K562 (cell line): ENCODE data around the gene TXNRD2.

Experiments used
- BACH1 ChIP-seq: fragments of 200-800 bp; sonication (Bioruptor generic); IDR thresholded peaks from 2 replicates; pipeline ENCODE4 v1.6.1; 2016; ENCODE audit warnings: missing genetic modification characterization, missing compliant biosample characterization
- EGR1 ChIP-seq: fragments of 450-650 bp; conservative IDR thresholded peaks from 2 replicates; pipeline ENCODE4 v1.6.1; 2017; ENCODE audit warnings: mild to moderate bottlenecking
- EP300 ChIP-seq: IDR thresholded peaks from 2 replicates; pipeline ENCODE4 v1.6.1; 2012; ENCODE audit warnings: low read length, improper control_type of control experiment
- FOSL1 ChIP-seq: fragments of 200-800 bp; sonication (Bioruptor generic); conservative IDR thresholded peaks from 2 replicates; pipeline ENCODE4 v1.6.1; 2016; ENCODE audit warnings: missing genetic modification characterization, missing compliant biosample characterization
- NR1H2 ChIP-seq: sonication (generic); formaldehyde crosslinking; IDR thresholded peaks from 2 replicates; pipeline ENCODE4 v1.4.0; 2020; ENCODE audit warnings: mild to moderate bottlenecking, missing genetic modification reagents
- PPARD ChIP-seq: fragments of 250-450 bp; sonication (Bioruptor Pico); IDR thresholded peaks from 2 replicates; pipeline ENCODE4 v1.8.0; 2022; ENCODE audit warnings: inconsistent platforms, mild to moderate bottlenecking, moderate library complexity
- TAF1 ChIP-seq: IDR thresholded peaks from 2 replicates; pipeline ENCODE4 v1.6.1; 2011; ENCODE audit warnings: mild to moderate bottlenecking, low read length, moderate library complexity; ENCODE audit not compliant: insufficient read depth, control insufficient read depth, severe bottlenecking; ENCODE audit errors: extremely low read depth
- ZC3H11A ChIP-seq: IDR thresholded peaks from 2 replicates; pipeline ENCODE4 v1.6.1; 2012; ENCODE audit warnings: low read depth, low read length, improper control_type of control experiment
- ZNF143 ChIP-seq: sonication (generic); formaldehyde crosslinking; IDR thresholded peaks from 2 replicates; pipeline ENCODE4 v1.9.0; 2022; ENCODE audit warnings: mild to moderate bottlenecking, missing genetic modification reagents
- ZNF274 ChIP-seq: IDR thresholded peaks from 2 replicates; pipeline ENCODE4 v1.6.1; 2011; ENCODE audit warnings: low read depth, mild to moderate bottlenecking, low read length, moderate library complexity, borderline replicate concordance
- TF ChIP-seq, protein P1 (sequence below): fragments of 450-650 bp; IDR thresholded peaks from 2 replicates; pipeline ENCODE4 v1.6.1; 2018; ENCODE audit not compliant: partially characterized antibody
- TF ChIP-seq, protein P2 (sequence below), 3 experiments: IDR thresholded peaks in 2 of 3; conservative IDR thresholded peaks in 1 of 3; 2 replicates each; pipeline ENCODE4 v1.5.1; 2011 to 2012; ENCODE audit warnings: low read length in 3 of 3, mild to moderate bottlenecking in 3 of 3, control low read depth in 2 of 3, improper control_type of control experiment in 1 of 3, inconsistent platforms in 1 of 3, low read depth in 1 of 3, mixed read lengths in 1 of 3, moderate library complexity in 1 of 3; ENCODE audit not compliant: insufficient read depth in 2 of 3
- TF ChIP-seq, protein P3 (sequence below), 3 experiments: fragments of 200-800 bp in 1 of 3; sonication (Bioruptor generic) in 1 of 3; sonication (generic) in 1 of 3; formaldehyde crosslinking in 1 of 3; IDR thresholded peaks; 2 replicates each; pipeline versions ENCODE4 v1.6.1 to v1.8.0; 2016 to 2022; ENCODE audit warnings: mild to moderate bottlenecking in 2 of 3, missing compliant biosample characterization in 2 of 3, missing genetic modification characterization in 2 of 3, missing genetic modification reagents in 1 of 3
- TF ChIP-seq, protein P4 (sequence below): sonication (generic); formaldehyde crosslinking; IDR thresholded peaks from 2 replicates; pipeline ENCODE4 v1.8.0; 2022; ENCODE audit warnings: mild to moderate bottlenecking, missing genetic modification reagents

DNA sequence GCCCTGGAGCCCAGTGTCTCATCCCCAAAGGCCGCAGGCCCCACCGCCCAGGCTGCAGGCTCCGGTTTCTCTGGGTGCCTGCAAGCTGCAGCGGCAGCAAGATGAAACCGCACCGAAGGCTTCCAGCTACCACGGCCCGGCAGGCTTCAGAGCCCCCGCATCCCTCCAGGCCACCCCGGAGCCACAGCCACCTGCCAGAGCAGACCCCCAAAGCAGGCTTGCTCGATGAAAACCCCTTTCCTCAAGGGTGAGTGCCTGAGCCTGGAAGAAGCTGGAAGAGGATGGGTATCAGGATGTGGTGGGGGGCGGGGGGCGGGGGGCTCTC lies 62.4 kb downstream of the TXNRD2 start:
- TF ChIP-seq, protein P1, sequence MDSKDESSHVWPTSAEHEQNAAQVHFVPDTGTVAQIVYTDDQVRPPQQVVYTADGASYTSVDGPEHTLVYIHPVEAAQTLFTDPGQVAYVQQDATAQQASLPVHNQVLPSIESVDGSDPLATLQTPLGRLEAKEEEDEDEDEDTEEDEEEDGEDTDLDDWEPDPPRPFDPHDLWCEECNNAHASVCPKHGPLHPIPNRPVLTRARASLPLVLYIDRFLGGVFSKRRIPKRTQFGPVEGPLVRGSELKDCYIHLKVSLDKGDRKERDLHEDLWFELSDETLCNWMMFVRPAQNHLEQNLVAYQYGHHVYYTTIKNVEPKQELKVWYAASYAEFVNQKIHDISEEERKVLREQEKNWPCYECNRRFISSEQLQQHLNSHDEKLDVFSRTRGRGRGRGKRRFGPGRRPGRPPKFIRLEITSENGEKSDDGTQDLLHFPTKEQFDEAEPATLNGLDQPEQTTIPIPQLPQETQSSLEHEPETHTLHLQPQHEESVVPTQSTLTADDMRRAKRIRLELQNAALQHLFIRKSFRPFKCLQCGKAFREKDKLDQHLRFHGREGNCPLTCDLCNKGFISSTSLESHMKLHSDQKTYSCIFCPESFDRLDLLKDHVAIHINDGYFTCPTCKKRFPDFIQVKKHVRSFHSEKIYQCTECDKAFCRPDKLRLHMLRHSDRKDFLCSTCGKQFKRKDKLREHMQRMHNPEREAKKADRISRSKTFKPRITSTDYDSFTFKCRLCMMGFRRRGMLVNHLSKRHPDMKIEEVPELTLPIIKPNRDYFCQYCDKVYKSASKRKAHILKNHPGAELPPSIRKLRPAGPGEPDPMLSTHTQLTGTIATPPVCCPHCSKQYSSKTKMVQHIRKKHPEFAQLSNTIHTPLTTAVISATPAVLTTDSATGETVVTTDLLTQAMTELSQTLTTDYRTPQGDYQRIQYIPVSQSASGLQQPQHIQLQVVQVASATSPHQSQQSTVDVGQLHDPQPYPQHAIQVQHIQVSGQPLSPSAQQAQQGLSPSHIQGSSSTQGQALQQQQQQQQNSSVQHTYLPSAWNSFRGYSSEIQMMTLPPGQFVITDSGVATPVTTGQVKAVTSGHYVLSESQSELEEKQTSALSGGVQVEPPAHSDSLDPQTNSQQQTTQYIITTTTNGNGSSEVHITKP, result no peak
- TF ChIP-seq, protein P2, sequence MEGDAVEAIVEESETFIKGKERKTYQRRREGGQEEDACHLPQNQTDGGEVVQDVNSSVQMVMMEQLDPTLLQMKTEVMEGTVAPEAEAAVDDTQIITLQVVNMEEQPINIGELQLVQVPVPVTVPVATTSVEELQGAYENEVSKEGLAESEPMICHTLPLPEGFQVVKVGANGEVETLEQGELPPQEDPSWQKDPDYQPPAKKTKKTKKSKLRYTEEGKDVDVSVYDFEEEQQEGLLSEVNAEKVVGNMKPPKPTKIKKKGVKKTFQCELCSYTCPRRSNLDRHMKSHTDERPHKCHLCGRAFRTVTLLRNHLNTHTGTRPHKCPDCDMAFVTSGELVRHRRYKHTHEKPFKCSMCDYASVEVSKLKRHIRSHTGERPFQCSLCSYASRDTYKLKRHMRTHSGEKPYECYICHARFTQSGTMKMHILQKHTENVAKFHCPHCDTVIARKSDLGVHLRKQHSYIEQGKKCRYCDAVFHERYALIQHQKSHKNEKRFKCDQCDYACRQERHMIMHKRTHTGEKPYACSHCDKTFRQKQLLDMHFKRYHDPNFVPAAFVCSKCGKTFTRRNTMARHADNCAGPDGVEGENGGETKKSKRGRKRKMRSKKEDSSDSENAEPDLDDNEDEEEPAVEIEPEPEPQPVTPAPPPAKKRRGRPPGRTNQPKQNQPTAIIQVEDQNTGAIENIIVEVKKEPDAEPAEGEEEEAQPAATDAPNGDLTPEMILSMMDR (IDR thresholded peaks at IDR 0.05 in 2 of 3, conservative IDR thresholded peaks at IDR 0.05 in 1 of 3; ENCODE audit: insufficient read depth in 2 of 3, low read depth in 1 of 3, low read length in 3 of 3), result no peak
- TF ChIP-seq FOSL1 (tag) (no peak), NR1H2 (no peak), BACH1 (tag) (no peak), EGR1 (no peak), PPARD (CRISPR knock-in tag) (no peak), ZNF143 (no peak), ZC3H11A (no peak), ZNF274 (no peak), TAF1 (no peak), EP300 (no peak)
- TF ChIP-seq, protein P3, sequence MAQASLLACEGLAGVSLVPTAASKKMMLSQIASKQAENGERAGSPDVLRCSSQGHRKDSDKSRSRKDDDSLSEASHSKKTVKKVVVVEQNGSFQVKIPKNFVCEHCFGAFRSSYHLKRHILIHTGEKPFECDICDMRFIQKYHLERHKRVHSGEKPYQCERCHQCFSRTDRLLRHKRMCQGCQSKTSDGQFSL (CRISPR knock-in tag; IDR thresholded peaks at IDR 0.05), result no peak
- TF ChIP-seq, protein P3 (tag; IDR thresholded peaks at IDR 0.05), result no peak
- TF ChIP-seq, protein P4, sequence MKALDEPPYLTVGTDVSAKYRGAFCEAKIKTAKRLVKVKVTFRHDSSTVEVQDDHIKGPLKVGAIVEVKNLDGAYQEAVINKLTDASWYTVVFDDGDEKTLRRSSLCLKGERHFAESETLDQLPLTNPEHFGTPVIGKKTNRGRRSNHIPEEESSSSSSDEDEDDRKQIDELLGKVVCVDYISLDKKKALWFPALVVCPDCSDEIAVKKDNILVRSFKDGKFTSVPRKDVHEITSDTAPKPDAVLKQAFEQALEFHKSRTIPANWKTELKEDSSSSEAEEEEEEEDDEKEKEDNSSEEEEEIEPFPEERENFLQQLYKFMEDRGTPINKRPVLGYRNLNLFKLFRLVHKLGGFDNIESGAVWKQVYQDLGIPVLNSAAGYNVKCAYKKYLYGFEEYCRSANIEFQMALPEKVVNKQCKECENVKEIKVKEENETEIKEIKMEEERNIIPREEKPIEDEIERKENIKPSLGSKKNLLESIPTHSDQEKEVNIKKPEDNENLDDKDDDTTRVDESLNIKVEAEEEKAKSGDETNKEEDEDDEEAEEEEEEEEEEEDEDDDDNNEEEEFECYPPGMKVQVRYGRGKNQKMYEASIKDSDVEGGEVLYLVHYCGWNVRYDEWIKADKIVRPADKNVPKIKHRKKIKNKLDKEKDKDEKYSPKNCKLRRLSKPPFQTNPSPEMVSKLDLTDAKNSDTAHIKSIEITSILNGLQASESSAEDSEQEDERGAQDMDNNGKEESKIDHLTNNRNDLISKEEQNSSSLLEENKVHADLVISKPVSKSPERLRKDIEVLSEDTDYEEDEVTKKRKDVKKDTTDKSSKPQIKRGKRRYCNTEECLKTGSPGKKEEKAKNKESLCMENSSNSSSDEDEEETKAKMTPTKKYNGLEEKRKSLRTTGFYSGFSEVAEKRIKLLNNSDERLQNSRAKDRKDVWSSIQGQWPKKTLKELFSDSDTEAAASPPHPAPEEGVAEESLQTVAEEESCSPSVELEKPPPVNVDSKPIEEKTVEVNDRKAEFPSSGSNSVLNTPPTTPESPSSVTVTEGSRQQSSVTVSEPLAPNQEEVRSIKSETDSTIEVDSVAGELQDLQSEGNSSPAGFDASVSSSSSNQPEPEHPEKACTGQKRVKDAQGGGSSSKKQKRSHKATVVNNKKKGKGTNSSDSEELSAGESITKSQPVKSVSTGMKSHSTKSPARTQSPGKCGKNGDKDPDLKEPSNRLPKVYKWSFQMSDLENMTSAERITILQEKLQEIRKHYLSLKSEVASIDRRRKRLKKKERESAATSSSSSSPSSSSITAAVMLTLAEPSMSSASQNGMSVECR (CRISPR knock-in tag), result no peak
